ENCODE data around the gene RNF167. TPM values are rescaled to one million over a fixed set of nuclear protein-coding genes. Genes with fewer than 3 reads are reported as not detected.

The RNF167 gene
- total and polyA plus RNA-seq, 2 donors (not counting 3 experiments of a cell fraction or from before 2014, with no cell fraction given), result 60.2 to 87.6 TPM

DNA sequence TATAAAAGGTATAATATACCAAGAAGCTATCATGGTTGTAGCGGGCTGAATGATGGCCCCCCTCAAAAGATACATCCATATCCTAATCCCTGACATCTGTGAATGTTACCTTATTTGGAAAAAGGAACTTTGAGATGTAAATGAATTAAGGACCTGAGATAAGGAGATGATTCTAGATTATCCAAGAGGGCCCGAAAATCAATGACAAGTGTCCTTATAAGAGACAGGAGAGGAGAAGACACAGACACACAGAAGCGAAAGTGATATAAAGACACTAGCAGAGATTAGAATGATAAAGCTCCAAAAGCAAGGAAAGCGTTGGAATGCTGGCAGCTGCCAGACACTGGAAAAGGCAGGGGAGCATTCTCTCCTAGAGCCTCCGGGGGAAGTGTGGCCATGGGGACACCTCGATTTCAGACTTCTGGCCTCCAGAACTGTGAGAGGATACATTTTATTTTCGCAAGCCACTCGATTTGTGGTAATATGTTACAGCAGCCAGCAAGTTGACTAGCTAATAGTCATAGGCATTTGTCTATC is 20.5 kb upstream of the RNF167 start:
- Histone ChIP-seq H2AFZ (ENCODE audit: low read depth, low read length) (no peak overlapping the region), H3K27me3 (ENCODE audit: control insufficient read depth in 2 of 2, insufficient read depth in 2 of 2, low read length in 2 of 2) (no peaks in the 10 kb centered on the region), H3K79me2 (ENCODE audit: control insufficient read depth, insufficient read depth, low read length) (no peaks in the 10 kb centered on the region), H3K9ac (replicated peaks; ENCODE audit: extremely low read depth, insufficient read depth, low read length) (no peak overlapping the region), H3K36me3 (ENCODE audit: control insufficient read depth in 2 of 2, extremely low read depth in 1 of 2, insufficient read depth in 2 of 2, low read length in 2 of 2) (no peaks in the 10 kb centered on the region), H3K4me3 (replicated peaks in 1 of 3; ENCODE audit: insufficient read depth in 1 of 3, low read depth in 1 of 3, low read length in 3 of 3) (no peak overlapping the region), H4K20me1 (replicated peaks; ENCODE audit: control insufficient read depth, extremely low read depth, insufficient read depth, low read length) (no peaks in the 10 kb centered on the region), H3K4me1 (ENCODE audit: control insufficient read depth, extremely low read depth, insufficient read depth, low read length) (no peaks in the 10 kb centered on the region), H3K27ac (ENCODE audit: insufficient read depth, low read depth, low read length) (no peak overlapping the region), H3K9me1 (replicated peaks; ENCODE audit: control insufficient read depth, extremely low read depth, insufficient read depth, low read length) (no peaks in the 10 kb centered on the region), H3K9me3 (replicated peaks; ENCODE audit: control insufficient read depth, insufficient read depth, low read length) (no peaks in the 10 kb centered on the region), H3K4me2 (ENCODE audit: insufficient read depth, low read length) (no peak overlapping the region)
- TF ChIP-seq MAX (IDR thresholded peaks at IDR 0.05; ENCODE audit: insufficient read depth, insufficient read length) (no peak), JUN (IDR thresholded peaks at IDR 0.05; ENCODE audit: borderline replicate concordance, insufficient read depth, insufficient read length, low read depth) (no peak), POLR2A (IDR thresholded peaks at IDR 0.05; ENCODE audit: low read depth, low read length) (no peak), MYC (IDR thresholded peaks at IDR 0.05; ENCODE audit: low read depth, low read length) (no peak), POLR2AphosphoS5 (IDR thresholded peaks at IDR 0.05; ENCODE audit: insufficient read depth, low read depth, low read length) (no peak)
- DNase-seq (ENCODE audit: low read depth, low spot score) (no peak), FAIRE-seq (no peak)
- ChIA-PET POLR2A (no interaction called here), CTCF (interaction anchor here (0.8 to 4.3 kb wide), 3 partner anchors 9 to 126 kb away, joined by 3 to 24 read pairs (median 6); no protein-coding TSS in a partner anchor)
- intact Hi-C loops (cut with micrococcal nuclease), result no loop called here
- BruUV-seq (replicated peaks), result no TSS peak
- dilution Hi-C loops (cut with MboI; ENCODE audit: extremely low pct_ligation_motif_present, low sequenced_read_pairs), result no loop called here

GRCh38 chr17:4920351-4921048 is 19.6 kb upstream of the RNF167 start:
- TF ChIP-seq POLR2A (IDR thresholded peaks at IDR 0.05; ENCODE audit: low read depth, low read length) (no peak), MAX (IDR thresholded peaks at IDR 0.05; ENCODE audit: insufficient read depth, insufficient read length) (no peak)
- H2AFZ ChIP-seq (ENCODE audit: low read depth, low read length), result no peak overlapping the region
- DNase-seq (ENCODE audit: low read depth, low spot score), result no peak
- intact Hi-C loops (cut with micrococcal nuclease) (no loop called here), dilution Hi-C loops (cut with MboI; ENCODE audit: extremely low pct_ligation_motif_present, low sequenced_read_pairs) (no loop called here)
- no peaks in the 10 kb centered on the region for H3K4me1 ChIP-seq (ENCODE audit: control insufficient read depth, extremely low read depth, insufficient read depth, low read length)
- H3K4me2 ChIP-seq (ENCODE audit: insufficient read depth, low read length), result no peak overlapping the region
- no peaks in the 10 kb centered on the region for H3K27me3 ChIP-seq (ENCODE audit: control insufficient read depth in 2 of 2, insufficient read depth in 2 of 2, low read length in 2 of 2)
- H3K36me3 ChIP-seq (ENCODE audit: control insufficient read depth in 2 of 2, extremely low read depth in 1 of 2, insufficient read depth in 2 of 2, low read length in 2 of 2), result no peaks in the 10 kb centered on the region
- H3K79me2 ChIP-seq (ENCODE audit: control insufficient read depth, insufficient read depth, low read length), result no peaks in the 10 kb centered on the region
- H3K9ac ChIP-seq (replicated peaks; ENCODE audit: extremely low read depth, insufficient read depth, low read length), result no peak overlapping the region
- H3K27ac ChIP-seq (ENCODE audit: insufficient read depth, low read depth, low read length), result no peak overlapping the region
- BruUV-seq (replicated peaks), result no TSS peak
- no peaks in the 10 kb centered on the region for H3K9me1 ChIP-seq (replicated peaks; ENCODE audit: control insufficient read depth, extremely low read depth, insufficient read depth, low read length)
- FAIRE-seq, result no peak
- H4K20me1 ChIP-seq (replicated peaks; ENCODE audit: control insufficient read depth, extremely low read depth, insufficient read depth, low read length), result no peaks in the 10 kb centered on the region
- POLR2A ChIA-PET, result no interaction called here
- CTCF ChIA-PET, result interaction anchor here (4.3 kb wide), 1 partner anchor 11 kb away, joined by 24 read pairs; no protein-coding TSS in a partner anchor
- H3K4me3 ChIP-seq (replicated peaks in 1 of 3; ENCODE audit: insufficient read depth in 1 of 3, low read depth in 1 of 3, low read length in 3 of 3), result no peak overlapping the region
- no peaks in the 10 kb centered on the region for H3K9me3 ChIP-seq (replicated peaks; ENCODE audit: control insufficient read depth, insufficient read depth, low read length)

All from endothelial cell of umbilical vein (primary cell).